GM23338 (cell line): ENCODE measurements around the gene NLN.

Experiments
- CREB1 ChIP-seq: fragments of 250-450 bp; sonication (Bioruptor Pico); IDR thresholded peaks from 2 replicates; pipeline ENCODE4 v1.5.0; 2020; ENCODE audit warnings: low read depth, mild to moderate bottlenecking, moderate library complexity
- CTCF ChIP-seq, 2 experiments: fragments of 200-600 bp in 1 of 2; sonication (generic) in 1 of 2; conservative IDR thresholded peaks; 2 replicates each; pipeline versions ENCODE4 v1.5.1 to v1.6.1; 2016 to 2017; ENCODE audit warnings: antibody characterized with exemption in 2 of 2, low read depth in 2 of 2, mild to moderate bottlenecking in 2 of 2, moderate library complexity in 1 of 2
- EZH2 ChIP-seq: fragments of 200-600 bp; sonication (generic); IDR thresholded peaks from one replicate; pipeline ENCODE4 v1.8.0; 2017; ENCODE audit warnings: antibody characterized with exemption, mild to moderate bottlenecking, low read depth; ENCODE audit not compliant: unreplicated experiment
- EZH2phosphoT487 ChIP-seq: fragments of 200-600 bp; sonication (generic); IDR thresholded peaks from one replicate; pipeline ENCODE4 v1.8.1; 2018; ENCODE audit warnings: antibody characterized with exemption; ENCODE audit not compliant: unreplicated experiment
- NANOG ChIP-seq: IDR thresholded peaks from 2 replicates; pipeline ENCODE4 v1.6.1; 2016; ENCODE audit warnings: antibody characterized with exemption, borderline replicate concordance
- POLR2AphosphoS5 ChIP-seq: IDR thresholded peaks from 2 replicates; pipeline ENCODE4 v1.6.1; 2016; ENCODE audit warnings: antibody characterized with exemption, low read depth
- REST ChIP-seq: IDR thresholded peaks from one replicate; pipeline ENCODE4 v1.6.1; 2018; ENCODE audit warnings: antibody characterized with exemption; ENCODE audit not compliant: unreplicated experiment
- STAT1 ChIP-seq: IDR thresholded peaks from one replicate; pipeline ENCODE4 v1.6.1; 2016; ENCODE audit warnings: antibody characterized with exemption; ENCODE audit not compliant: unreplicated experiment
- ZNF114 ChIP-seq: fragments of 250-450 bp; sonication (Bioruptor Pico); IDR thresholded peaks from 2 replicates; pipeline ENCODE4 v1.5.0; 2020; ENCODE audit warnings: mild to moderate bottlenecking, moderate library complexity
- ZNF462 ChIP-seq: fragments of 250-450 bp; sonication (Bioruptor Pico); IDR thresholded peaks from 2 replicates; pipeline ENCODE4 v1.5.0; 2020; ENCODE audit warnings: mild to moderate bottlenecking, moderate library complexity

- TF ChIP-seq CTCF (conservative IDR thresholded peaks at IDR 0.05; ENCODE audit: low read depth in 2 of 2) (no peak), STAT1 (no peak), POLR2AphosphoS5 (no peak), REST (no peak), EZH2 (no peak), EZH2phosphoT487 (no peak), ZNF114 (CRISPR knock-in tag) (no peak), NANOG (no peak), CREB1 (no peak), ZNF462 (CRISPR knock-in tag) (no peak)
Measured at GRCh38 chr5:65765582-65765981, 43.6 kb downstream of the NLN start.
